GM18507 (cell line): Measurements from ENCODE around the gene RAB5IF.
"Not testable (repeated sequence)": the region's sequence is repeated elsewhere in the genome, so short reads cannot be mapped to it uniquely, and the experiment has no call there.

Experiments used
- DNase-seq: peaks from one replicate; pipeline ENCODE4 v3.0.0; 2011; ENCODE audit warnings: low read depth; ENCODE audit not compliant: insufficient read length; ENCODE audit errors: extremely low spot score
- FAIRE-seq: peaks from 2 replicates; lab custom pipeline; 2011; peaks lifted over from hg19 to GRCh38; lab: Jason Lieb, UNC

Gene RAB5IF

GRCh38 chr20:36584018-36584481 lies 21.5 kb upstream of the RAB5IF start:
- no peak for DNase-seq
- no peak for FAIRE-seq

- FAIRE-seq (no peak), DNase-seq (no peak)
These were observed 20.0 kb upstream of the RAB5IF start for GRCh38 chr20:36585410-36586125.

DNA sequence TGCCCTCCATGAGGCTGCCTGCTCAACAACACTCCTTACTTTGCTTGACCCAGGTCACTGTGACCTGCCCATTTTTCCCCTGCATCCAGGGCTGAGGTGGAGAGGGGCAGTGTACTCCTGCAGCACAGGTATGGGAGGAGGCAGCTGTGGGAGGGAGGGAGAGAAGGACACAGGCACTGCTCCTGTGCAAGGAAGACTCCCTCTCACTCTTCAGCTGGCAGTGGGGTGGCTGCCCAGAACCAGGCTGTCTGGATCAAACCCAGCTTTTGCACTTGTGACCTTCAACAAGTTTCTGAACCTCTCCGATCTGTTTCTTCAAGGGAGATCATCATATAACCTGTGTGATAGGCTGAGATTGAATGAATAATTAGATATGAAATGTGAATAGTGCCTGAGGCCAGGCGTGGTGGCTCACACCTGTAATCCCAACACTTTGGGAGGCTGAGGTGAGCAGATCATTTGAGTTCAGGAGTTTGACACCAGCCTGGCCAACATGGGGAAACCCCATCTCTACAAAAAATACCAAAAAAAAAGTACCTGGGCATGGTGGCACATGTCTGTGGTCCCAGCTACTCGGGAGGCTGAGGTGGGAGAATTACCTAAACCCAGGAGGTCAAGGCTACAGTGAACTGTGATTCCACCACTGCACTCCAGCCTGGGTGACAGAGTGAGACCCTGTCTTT lies 18.1 kb upstream of the RAB5IF start:
- no peak for DNase-seq
- FAIRE-seq, result no peak

DNA sequence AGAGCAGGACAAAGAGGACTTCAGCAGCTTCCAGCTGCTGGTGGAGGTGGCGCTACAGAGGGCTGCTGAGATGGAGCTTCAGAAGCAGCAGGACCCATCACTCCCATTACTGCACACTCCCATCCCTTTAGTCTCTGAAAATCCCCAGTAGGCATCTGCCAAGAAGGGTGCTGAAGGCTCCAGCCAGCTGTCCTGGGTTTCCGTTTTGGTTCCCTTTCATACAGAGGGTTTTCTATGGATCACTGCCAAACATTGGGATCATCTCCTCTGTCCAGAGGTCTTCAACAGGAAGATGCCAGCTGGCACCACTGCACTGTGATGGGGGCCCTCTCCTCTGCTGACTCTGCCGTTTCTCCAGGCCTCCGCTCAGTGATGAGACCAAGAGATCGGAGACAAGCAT lies 14.3 kb upstream of the RAB5IF start:
- no peak for DNase-seq

DNA sequence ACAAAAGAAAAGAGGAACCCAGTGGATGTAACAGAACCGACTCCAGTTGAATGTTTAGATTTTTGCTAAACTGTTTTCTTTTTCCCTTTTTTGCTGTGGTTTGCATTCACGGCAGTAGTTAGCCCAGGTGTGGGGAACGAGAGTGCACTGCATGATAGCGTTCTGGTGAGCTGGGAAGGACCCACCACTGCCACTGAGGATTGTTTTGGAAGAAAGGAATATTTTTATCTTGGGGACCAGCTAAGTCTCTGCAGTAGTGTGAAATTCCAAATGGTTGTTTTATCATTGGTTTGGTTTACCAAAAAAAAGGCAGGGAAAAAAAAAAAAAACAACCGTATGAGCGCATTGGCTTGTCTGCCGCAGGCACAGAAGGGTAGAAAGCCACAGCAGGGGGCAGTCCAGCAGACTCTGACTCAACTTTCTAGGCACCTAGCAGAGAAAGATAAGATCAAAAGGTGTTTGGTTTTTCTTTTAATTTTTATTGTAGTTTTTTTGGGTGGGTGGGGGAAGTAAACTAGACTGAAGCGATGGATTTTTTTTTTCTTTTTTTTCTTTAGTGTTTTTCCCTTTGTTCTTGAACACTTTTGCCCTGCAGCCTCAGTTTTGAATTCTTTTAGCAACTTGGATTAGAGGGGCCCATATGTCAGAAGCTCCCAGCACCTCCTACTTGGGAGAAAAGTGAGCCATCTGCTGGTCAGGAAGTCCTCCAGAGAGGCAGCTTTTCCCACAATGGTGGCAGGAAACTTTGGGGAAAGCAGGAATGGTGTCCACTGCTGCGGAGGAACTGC lies 13.5 kb upstream of the RAB5IF start:
- FAIRE-seq, result no peak
- no peak for DNase-seq

More for the DNA sequence above, 14.3 kb upstream of the RAB5IF start:
- no peak for FAIRE-seq

GRCh38 chr20:36593347-36593929 lies 12.1 kb upstream of the RAB5IF start:
- FAIRE-seq, result no peak

DNA sequence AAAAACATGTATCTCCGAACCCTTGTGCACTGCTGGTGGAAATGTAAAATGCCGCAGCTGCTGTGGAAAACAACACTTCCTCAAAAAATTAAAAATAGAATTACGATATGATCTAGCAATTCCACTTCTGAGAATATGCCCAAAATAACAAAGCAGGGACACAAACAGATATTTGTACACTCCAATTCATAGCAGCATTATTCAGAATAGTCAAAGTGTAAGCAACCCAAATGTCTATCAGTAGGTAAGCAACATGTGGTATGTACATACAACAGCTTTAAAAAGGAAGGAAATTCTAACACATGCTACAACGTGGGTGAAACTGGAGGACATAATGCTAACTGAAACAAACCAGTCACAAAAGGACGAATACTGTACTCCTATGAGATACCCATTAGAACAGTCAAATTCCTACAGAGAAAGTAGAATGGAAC lies 5.7 kb upstream of the RAB5IF start:
- FAIRE-seq, result peak; percentile 78
- DNase-seq, result no peak

More at GRCh38 chr20:36593347-36593929, 12.1 kb upstream of the RAB5IF start:
- DNase-seq, result no peak

DNA sequence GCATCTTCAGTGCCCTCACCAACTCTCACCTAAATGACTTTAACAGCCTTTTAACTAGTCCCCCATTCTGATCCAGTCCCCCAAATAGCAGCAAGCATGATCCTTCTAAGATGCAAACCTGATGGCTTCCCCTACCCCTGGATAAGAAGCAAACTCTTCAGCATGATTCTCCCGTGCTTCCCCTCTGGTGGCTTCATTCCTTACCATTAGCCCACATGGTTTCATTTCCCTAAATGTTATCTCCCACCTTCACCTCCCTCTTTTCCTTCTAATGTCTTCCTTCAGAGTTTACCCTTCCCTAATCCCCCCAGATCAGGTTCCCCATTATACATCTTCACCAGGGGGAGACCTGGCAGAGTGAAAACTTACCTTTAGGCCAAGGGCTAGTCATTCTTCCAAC lies 4.0 kb upstream of the RAB5IF start:
- DNase-seq (no peak), FAIRE-seq (no peak)

GRCh38 chr20:36604952-36605398 lies 604 bp upstream of the RAB5IF start:
- FAIRE-seq (no peak), DNase-seq (peak; percentile 47)

DNA sequence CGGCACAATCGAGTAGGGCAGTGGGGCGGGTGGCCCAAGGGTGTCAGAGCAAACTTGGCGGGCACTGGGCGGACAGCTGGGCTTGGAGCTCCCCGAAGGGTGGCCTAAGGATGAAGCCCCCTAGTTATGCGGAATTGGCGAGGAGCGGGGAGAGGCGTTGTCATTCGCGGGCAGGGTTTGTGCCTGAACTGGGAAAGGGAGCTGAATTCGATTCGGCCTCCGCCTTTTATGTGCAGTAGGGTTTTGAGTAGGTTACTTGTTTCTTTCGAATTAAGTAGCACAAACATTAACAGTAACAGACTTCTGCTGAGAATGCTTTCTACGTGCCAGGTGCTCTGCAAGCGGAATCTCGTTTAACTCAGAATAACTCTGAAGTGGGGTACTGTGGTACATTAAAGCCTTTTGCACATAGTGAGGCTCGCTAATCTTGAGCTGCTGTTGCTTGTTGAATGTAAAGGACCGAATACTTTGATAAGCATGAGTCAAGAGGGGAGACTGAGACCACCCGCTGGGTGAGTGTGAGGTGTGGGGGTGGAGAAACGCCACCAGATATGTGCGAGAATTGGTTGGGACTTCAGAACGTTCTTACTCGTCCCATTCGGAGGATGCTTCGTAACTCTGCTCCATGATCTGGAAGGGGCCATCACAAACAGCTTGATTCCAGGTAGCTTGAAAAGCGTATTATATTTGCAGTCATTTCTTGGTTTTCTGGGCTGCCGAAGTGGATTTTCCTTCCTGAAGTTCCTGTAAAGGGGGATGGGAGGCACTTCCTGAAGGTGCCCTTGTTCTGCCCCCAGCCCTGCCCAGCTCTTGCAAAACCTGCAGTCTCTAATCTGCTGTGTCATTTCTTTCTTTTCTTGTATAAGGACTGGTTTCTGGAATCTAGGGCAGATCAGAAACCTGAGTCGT lies 833 bp downstream of the RAB5IF start:
- no peak for FAIRE-seq
- no peak for DNase-seq

DNA sequence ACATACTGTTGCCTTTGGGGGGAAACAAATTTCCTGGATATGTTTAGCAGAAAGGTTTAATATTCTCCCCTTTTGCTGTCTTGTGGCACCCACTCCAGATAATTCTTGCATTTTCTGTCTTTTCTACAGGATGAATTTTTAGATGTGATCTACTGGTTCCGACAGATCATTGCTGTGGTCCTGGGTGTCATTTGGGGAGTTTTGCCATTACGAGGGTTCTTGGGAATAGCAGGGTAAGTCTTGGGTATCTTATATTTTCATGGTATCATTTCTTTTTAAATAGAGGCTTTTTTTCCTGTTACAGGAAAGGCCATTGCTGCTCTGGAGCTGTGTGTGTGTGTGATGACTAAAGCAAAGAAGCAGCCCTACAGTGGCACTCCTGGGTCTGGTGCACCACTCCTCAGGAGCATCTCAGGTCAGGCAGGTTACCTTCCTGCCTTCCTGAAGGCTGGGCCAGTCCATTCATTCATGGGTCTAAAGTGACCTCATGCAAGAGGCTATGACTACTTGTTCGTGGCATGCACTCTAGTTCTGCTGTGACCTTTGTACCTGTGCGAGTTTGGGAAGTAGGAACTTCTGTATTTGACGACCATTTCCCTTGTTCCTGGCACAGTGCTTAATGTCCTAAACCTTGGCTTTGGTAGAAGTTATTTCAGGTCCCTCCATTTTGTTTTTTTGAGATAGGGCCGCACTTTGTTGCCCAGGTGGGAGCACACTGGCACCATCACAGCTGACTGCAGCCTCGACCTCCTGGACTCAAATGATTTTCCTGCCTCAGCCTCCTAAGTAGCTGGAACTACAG lies 2.2 kb downstream of the RAB5IF start:
- FAIRE-seq (no peak), DNase-seq (no peak)

DNA sequence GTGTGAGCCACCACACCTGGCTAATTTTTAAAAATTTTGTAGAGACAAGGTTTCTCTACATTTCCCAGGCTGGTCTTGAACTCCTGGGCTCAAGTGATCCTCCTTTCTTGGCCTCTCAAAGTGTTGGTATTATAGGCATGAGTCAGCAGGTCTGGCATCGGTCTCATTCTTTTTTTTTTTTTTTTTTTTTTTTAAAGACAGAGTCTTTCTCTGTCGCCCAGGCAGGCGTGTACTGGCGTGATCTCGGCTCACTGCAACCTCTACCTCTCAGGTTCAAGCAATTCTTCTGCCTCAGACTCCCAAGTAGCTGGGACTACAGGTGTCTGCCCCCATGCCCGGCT lies 2.8 kb downstream of the RAB5IF start:
- not testable (repeated sequence) for FAIRE-seq

DNA sequence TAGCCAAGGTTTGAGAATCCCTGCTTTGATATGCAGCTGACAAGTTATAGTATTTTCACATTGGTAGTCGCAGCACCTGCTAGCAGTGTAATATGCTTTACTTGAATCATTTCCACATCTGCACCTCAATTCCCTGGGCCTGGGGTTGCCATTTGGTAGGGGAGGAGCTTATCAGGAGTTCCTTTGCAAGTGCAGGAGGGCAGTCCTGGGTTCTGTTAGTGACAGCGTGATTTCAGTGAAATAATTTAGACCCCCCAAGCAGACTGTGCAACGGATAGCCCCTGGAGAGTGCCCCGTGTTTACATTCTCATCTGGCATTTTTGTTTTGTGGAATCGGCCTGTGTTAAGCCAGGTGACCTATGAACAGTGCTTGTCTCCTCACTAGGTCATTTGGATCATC lies 6.0 kb downstream of the RAB5IF start:
- DNase-seq (no peak), FAIRE-seq (no peak)

More for the DNA sequence above, 2.8 kb downstream of the RAB5IF start:
- not testable (repeated sequence) for DNase-seq

GRCh38 chr20:36613974-36614373 lies 8.4 kb downstream of the RAB5IF start:
- no peak for FAIRE-seq
- DNase-seq, result no peak

DNA sequence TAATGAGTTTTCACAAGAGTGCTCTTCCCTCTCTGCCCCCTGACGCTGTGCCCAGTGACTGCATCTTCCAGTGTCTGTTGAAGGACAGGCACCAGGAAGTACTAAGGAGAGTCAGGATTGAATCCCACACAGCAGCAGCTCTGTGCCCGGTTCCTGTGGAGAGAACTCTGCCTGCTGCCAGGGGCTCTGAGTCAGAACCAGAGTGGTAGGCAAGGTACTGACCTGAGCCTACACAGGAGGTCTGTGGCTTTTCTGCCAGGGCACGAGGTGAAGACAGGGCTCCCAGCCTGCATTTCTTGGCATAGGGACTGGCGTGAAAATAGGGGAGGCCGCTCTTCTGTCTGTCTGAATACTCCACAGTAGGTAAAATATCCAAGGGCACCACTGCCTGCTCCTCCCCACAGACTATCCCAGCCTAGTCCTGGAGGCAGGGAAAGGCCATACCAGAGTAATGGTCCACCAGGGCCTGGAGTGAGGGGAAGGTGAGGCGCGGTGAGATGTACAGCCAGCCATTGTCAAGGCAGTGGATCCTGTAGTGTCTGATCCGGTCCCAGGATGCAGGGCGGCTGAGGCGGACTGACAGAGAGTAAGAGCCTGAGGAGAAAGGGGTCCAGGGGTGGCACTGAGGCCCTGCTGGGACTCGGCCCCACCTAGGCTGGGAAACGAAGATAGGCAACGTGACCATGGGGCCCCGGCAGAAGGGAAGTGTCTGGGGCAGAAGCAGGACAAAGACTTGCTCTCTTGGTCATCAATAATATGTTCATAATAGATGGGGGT lies 9.4 kb downstream of the RAB5IF start:
- no peak for DNase-seq
- no peak for FAIRE-seq

GRCh38 chr20:36620917-36621316 lies 15.3 kb downstream of the RAB5IF start:
- FAIRE-seq (no peak), DNase-seq (no peak)

- FAIRE-seq (no peak), DNase-seq (no peak)
These were observed 17.9 kb downstream of the RAB5IF start for GRCh38 chr20:36623444-36623843.
